Lung (tissue), 12 donors: ENCODE data around the gene PCP4. TPM values are rescaled to one million over a fixed set of nuclear protein-coding genes. Genes with fewer than 3 reads are reported as not detected.

Experiments
- ATAC-seq: fragments of 200-7000 bp; cut with Tn5 transposase; one replicate; pipeline ENCODE4 v1.9.1; 2020; ENCODE audit warnings: moderate number of reproducible peaks; ENCODE audit not compliant: insufficient read depth, low FRiP score
- DNase-seq, 3 donors: peaks; one replicate each; pipeline ENCODE4 v3.0.0-alpha.2; 2013 to 2017
- H3K27ac ChIP-seq, 2 donors: one replicate each; pipeline ENCODE4 v1.5.1; 2013; ENCODE audit warnings: mild to moderate bottlenecking in 2 of 2, moderate library complexity in 2 of 2, control low read depth in 1 of 2, inconsistent platforms in 1 of 2, low read depth in 1 of 2, low read length in 1 of 2
- H3K27me3 ChIP-seq, 3 donors: one replicate each; pipeline ENCODE4 v1.5.1; 2013; ENCODE audit warnings: low read length in 2 of 3; ENCODE audit not compliant: control insufficient read depth in 3 of 3, insufficient read depth in 3 of 3
- H3K36me3 ChIP-seq, 4 donors: one replicate each; pipeline ENCODE4 v1.5.1; 2013; ENCODE audit warnings: low read length in 4 of 4, mild to moderate bottlenecking in 1 of 4, moderate library complexity in 1 of 4; ENCODE audit not compliant: control insufficient read depth in 4 of 4, insufficient read depth in 4 of 4
- H3K4me1 ChIP-seq, 5 donors: one replicate each; pipeline ENCODE4 v1.5.1; 2013; ENCODE audit warnings: low read length in 5 of 5, mild to moderate bottlenecking in 2 of 5, moderate library complexity in 1 of 5; ENCODE audit not compliant: control insufficient read depth in 5 of 5, insufficient read depth in 5 of 5
- H3K4me3 ChIP-seq: one replicate; pipeline ENCODE4 v1.5.1; 2013; ENCODE audit warnings: mild to moderate bottlenecking, control low read depth, moderate library complexity
- H3K9ac ChIP-seq, 2 donors: one replicate each; pipeline ENCODE4 v1.5.1; 2013; ENCODE audit warnings: low read length in 2 of 2, control low read depth in 1 of 2; ENCODE audit not compliant: insufficient read depth in 1 of 2
- H3K9me3 ChIP-seq, 4 donors: one replicate each; pipeline ENCODE4 v1.5.1; 2013; ENCODE audit warnings: low read length in 3 of 4, mild to moderate bottlenecking in 1 of 4, moderate library complexity in 1 of 4; ENCODE audit not compliant: control insufficient read depth in 4 of 4, insufficient read depth in 3 of 4
- CTCF ChIP-seq: IDR thresholded peaks from 2 replicates; pipeline ENCODE4 v1.5.1; 2012; ENCODE audit warnings: mild to moderate bottlenecking; ENCODE audit errors: control extremely low read depth, extremely low read depth
- WGBS, 2 donors: extraction: QIAGEN DNeasy Blood & Tissue Kit; methylation state at CpG; one replicate each; pipeline ENCODE4 v1.1.7; 2013; 5-methylcytosine and 5-hydroxymethylcytosine counted together
- polyA plus RNA-seq, 2 donors: library from polyadenylated mRNA; stranded (reverse); fragments of 200-250 nt; gene quantifications; one replicate each; pipeline ENCODE4 v1.2.1, GENCODE V29; 2013
- total RNA-seq, 2 donors: library from RNA; depleted of rRNA in 1 of 2; stranded (reverse); fragments of >200 nt in 1 of 2; gene quantifications; one replicate each; pipeline ENCODE4 v1.2.1, GENCODE V29; 2014 to 2021
- donor health status: control.
- donor health status: control.
- donor health status: Bipolar disorder and iron deficiency.
- donor health status: healthy.
- donor health status: DM: yes; HTN: yes; CAD: no.

Gene PCP4
- total and polyA plus RNA-seq, 4 donors = 0.74 to 3.1 (median 1.3) TPM; not detected in 1

- peaks cover 0 to 18% (median 0%) of the 10 kb centered on the region in 3 donors for H3K27me3 ChIP-seq
- H3K4me1 ChIP-seq = no peaks in the 10 kb centered on the region
- ATAC-seq (no peak), DNase-seq (no peak)
- no peak overlapping the region for H3K9ac ChIP-seq
- H3K27ac ChIP-seq = no peak overlapping the region
- H3K9me3 ChIP-seq = no peaks in the 10 kb centered on the region
- no peak overlapping the region for H3K4me3 ChIP-seq
- H3K36me3 ChIP-seq = no peaks in the 10 kb centered on the region
- TF ChIP-seq CTCF = no peak
- WGBS, 2 donors = 52 to 81% methylated on average over 1 of the region's 1 CpG
Observed at GRCh38 chr21:39825250-39825649, 42.0 kb upstream of the PCP4 start.

- Histone ChIP-seq H3K9me3 (peaks cover 0 to 3% (median 0%) of the 10 kb centered on the region in 4 donors), H3K27me3 (no peaks in the 10 kb centered on the region), H3K9ac (no peak overlapping the region), H3K36me3 (no peaks in the 10 kb centered on the region), H3K4me1 (no peaks in the 10 kb centered on the region), H3K4me3 (no peak overlapping the region), H3K27ac (no peak overlapping the region)
- ATAC-seq (no peak), DNase-seq (no peak)
- no peak for TF ChIP-seq CTCF
- 65 to 88% methylated on average over 4 of the region's 4 CpGs for WGBS, 2 donors
Observed at GRCh38 chr21:39834543-39834942, 32.7 kb upstream of the PCP4 start.

GRCh38 chr21:39837861-39838359 is 29.3 kb upstream of the PCP4 start:
- H3K36me3 ChIP-seq = no peaks in the 10 kb centered on the region
- WGBS, 2 donors = 54 to 58% methylated on average over 4 of the region's 4 CpGs
- H3K27ac ChIP-seq = no peak overlapping the region
- H3K27me3 ChIP-seq = no peaks in the 10 kb centered on the region
- H3K4me3 ChIP-seq = no peak overlapping the region
- no peak overlapping the region for H3K9ac ChIP-seq
- H3K4me1 ChIP-seq = no peaks in the 10 kb centered on the region
- ATAC-seq (no peak), DNase-seq (no peak)
- H3K9me3 ChIP-seq = no peaks in the 10 kb centered on the region
- no peak for TF ChIP-seq CTCF
